ENCODE data around the gene HIGD1B. TPM values are rescaled to one million over a fixed set of nuclear protein-coding genes. Genes with fewer than 3 reads are reported as not detected.
"Not testable (repeated sequence)": the region's sequence is repeated elsewhere in the genome, so short reads cannot be mapped to it uniquely, and the experiment has no call there.

Gene HIGD1B
- total RNA-seq, 2 experiments from 2014 or later, result not detected

DNA sequence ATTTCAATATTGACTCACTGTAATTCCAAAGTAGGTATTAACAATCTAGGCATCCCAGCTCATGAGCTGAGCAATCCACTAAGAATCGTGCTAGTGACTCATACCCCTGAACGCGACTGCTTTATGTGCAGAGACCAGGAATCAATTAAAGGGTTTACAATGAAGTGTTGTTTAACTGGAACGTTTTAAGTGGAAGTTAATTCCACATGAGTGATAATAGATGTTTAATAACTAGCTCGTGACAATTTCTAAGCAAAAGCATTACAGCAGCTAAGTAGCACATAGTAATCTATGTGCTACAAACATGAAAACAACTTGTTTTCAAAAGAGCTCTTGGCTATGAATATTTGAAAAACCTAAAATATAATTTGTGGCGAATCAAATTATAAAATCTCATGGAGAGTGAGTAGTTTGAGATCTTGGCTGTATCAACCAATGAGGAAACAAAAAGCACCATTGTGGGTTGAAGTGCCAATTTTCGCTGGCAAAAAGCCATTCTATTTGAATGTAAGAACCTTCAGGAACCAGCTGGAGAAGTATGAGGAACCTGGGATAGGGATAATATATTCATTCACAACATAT, 27.0 kb upstream of the HIGD1B start:
- H3K9me2 ChIP-seq (ENCODE audit: insufficient read depth, low read length), result no peaks in the 10 kb centered on the region
- peaks cover 21% of the 10 kb centered on the region for H3K79me2 ChIP-seq (ENCODE audit: insufficient read depth, low read depth, low read length)
- intact Hi-C loops (cut with micrococcal nuclease; ENCODE audit: unreplicated experiment), result no loop called here
- H3K27ac ChIP-seq (ENCODE audit: low read depth, low read length, poor library complexity, severe bottlenecking), result no peak overlapping the region
- H3K36me3 ChIP-seq (ENCODE audit: insufficient read depth, low read length), result peaks cover 8% of the 10 kb centered on the region
- BruUV-seq (replicated peaks), result TSS peak; percentile 51
- no peaks in the 10 kb centered on the region for H3K4me1 ChIP-seq (ENCODE audit: insufficient read depth, low read length, poor library complexity, severe bottlenecking)
- no peaks in the 10 kb centered on the region for H3K9me3 ChIP-seq (ENCODE audit: low read length)
- no peak for DNase-seq (ENCODE audit: low spot score)
- no peak overlapping the region for H3K4me3 ChIP-seq (ENCODE audit: low read depth, low read length, poor library complexity, severe bottlenecking)
- TF ChIP-seq, protein P1, sequence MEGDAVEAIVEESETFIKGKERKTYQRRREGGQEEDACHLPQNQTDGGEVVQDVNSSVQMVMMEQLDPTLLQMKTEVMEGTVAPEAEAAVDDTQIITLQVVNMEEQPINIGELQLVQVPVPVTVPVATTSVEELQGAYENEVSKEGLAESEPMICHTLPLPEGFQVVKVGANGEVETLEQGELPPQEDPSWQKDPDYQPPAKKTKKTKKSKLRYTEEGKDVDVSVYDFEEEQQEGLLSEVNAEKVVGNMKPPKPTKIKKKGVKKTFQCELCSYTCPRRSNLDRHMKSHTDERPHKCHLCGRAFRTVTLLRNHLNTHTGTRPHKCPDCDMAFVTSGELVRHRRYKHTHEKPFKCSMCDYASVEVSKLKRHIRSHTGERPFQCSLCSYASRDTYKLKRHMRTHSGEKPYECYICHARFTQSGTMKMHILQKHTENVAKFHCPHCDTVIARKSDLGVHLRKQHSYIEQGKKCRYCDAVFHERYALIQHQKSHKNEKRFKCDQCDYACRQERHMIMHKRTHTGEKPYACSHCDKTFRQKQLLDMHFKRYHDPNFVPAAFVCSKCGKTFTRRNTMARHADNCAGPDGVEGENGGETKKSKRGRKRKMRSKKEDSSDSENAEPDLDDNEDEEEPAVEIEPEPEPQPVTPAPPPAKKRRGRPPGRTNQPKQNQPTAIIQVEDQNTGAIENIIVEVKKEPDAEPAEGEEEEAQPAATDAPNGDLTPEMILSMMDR (conservative IDR thresholded peaks at IDR 0.05; ENCODE audit: low read length), result no peak
- TF ChIP-seq EZH2phosphoT487 (IDR thresholded peaks at IDR 0.05; ENCODE audit: borderline replicate concordance, low read depth, low read length), result no peak
- H2AFZ ChIP-seq (ENCODE audit: low read length), result no peak overlapping the region
- ChIA-PET CTCF (ENCODE audit: unreplicated experiment) (no interaction called here), POLR2A (no interaction called here)
- H3K4me2 ChIP-seq (ENCODE audit: low read length), result no peak overlapping the region
- H4K20me1 ChIP-seq (ENCODE audit: insufficient read depth, low read length), result 0 out of 2 replicates have a peak, but pooled peaks cover 5% of the 10 kb centered on the region

DNA sequence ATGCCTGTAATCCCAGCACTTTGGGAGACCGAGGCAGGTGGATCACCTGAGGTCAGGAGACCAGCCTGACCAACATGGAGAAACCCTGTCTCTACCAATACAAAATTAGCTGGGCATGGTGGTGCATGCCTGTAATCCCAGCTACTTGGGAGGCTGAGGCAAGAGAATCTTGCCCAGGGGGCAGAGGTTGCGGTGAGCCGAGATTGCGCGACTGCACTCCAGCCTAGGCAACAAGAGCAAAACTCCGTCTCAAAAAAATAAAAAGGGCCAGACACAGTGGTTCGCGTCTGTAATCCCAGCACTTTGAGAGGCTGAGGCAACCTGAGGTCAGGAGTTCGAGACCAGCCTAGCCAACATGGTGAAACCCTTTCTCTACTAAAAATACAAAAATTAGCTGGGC, 22.4 kb upstream of the HIGD1B start:
- H2AFZ ChIP-seq (ENCODE audit: low read length); intact Hi-C loops (cut with micrococcal nuclease; ENCODE audit: unreplicated experiment); H3K4me3 ChIP-seq (ENCODE audit: low read depth, low read length, poor library complexity, severe bottlenecking); DNase-seq (ENCODE audit: low spot score); H3K36me3 ChIP-seq (ENCODE audit: insufficient read depth, low read length); H3K9me3 ChIP-seq (ENCODE audit: low read length); H3K9me2 ChIP-seq (ENCODE audit: insufficient read depth, low read length); BruUV-seq (replicated peaks); H3K27ac ChIP-seq (ENCODE audit: low read depth, low read length, poor library complexity, severe bottlenecking); CTCF ChIA-PET (ENCODE audit: unreplicated experiment); H3K4me2 ChIP-seq (ENCODE audit: low read length): not testable (repeated sequence)
- POLR2A ChIA-PET, result interaction anchor here (0.7 kb wide), 1 partner anchor 101 kb away, joined by 5 read pairs; no protein-coding TSS in a partner anchor
- Histone ChIP-seq H3K79me2 (ENCODE audit: insufficient read depth, low read depth, low read length) (peaks cover 49% of the 10 kb centered on the region), H3K4me1 (ENCODE audit: insufficient read depth, low read length, poor library complexity, severe bottlenecking) (peaks cover 14% of the 10 kb centered on the region), H4K20me1 (ENCODE audit: insufficient read depth, low read length) (peaks cover 12% of the 10 kb centered on the region)

DNA sequence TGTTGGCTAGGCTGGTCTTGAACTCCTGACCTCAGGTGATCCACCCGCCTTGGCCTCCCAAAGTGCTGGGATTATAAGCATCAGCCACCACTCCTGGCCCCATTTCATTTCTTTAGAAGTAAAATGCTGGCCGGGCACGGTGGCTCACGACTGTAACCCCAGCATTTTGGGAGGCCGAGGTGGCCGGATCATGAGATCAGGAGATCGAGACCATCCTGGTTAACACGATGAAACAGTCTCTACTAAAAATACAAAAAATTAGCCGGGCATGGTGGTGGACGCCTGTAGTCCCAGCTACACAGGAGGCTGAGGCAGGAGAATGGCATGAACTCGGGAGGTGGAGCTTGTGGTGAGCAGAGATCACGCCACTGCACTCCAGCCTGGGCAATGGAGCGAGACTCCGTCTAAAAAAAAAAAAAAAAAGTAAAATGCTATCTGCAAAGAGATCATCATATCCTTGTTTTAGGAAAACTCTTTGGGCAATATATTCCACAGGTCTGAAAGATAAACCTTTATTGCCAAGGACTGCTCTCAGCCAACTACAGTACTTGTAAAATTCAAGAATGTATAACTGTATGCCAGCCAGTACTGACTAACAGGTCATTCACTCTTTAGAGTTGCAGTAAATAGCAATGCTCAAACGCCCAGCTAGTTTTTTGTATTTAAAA, 21.4 kb upstream of the HIGD1B start:
- ChIA-PET CTCF (ENCODE audit: unreplicated experiment) (no interaction called here), POLR2A (no interaction called here)
- peaks cover 41% of the 10 kb centered on the region for H3K79me2 ChIP-seq (ENCODE audit: insufficient read depth, low read depth, low read length)
- peaks cover 12% of the 10 kb centered on the region for H4K20me1 ChIP-seq (ENCODE audit: insufficient read depth, low read length)
- TF ChIP-seq, protein P1 (conservative IDR thresholded peaks at IDR 0.05; ENCODE audit: low read length), result no peak
- TF ChIP-seq EZH2phosphoT487 (IDR thresholded peaks at IDR 0.05; ENCODE audit: borderline replicate concordance, low read depth, low read length), result no peak
- no peak overlapping the region for H3K27ac ChIP-seq (ENCODE audit: low read depth, low read length, poor library complexity, severe bottlenecking)
- BruUV-seq (replicated peaks), result no TSS peak
- DNase-seq (ENCODE audit: low spot score), result no peak
- intact Hi-C loops (cut with micrococcal nuclease; ENCODE audit: unreplicated experiment), result no loop called here
- no peak overlapping the region for H2AFZ ChIP-seq (ENCODE audit: low read length)
- H3K4me1 ChIP-seq (ENCODE audit: insufficient read depth, low read length, poor library complexity, severe bottlenecking), result peaks cover 24% of the 10 kb centered on the region
- H3K4me3 ChIP-seq (ENCODE audit: low read depth, low read length, poor library complexity, severe bottlenecking), result no peak overlapping the region
- no peaks in the 10 kb centered on the region for H3K9me2 ChIP-seq (ENCODE audit: insufficient read depth, low read length)
- H3K4me2 ChIP-seq (ENCODE audit: low read length), result no peak overlapping the region
- no peaks in the 10 kb centered on the region; the same call in 1 of the 2 replicates for H3K36me3 ChIP-seq (ENCODE audit: insufficient read depth, low read length)
- H3K9me3 ChIP-seq (ENCODE audit: low read length), result no peaks in the 10 kb centered on the region

Data from OCI-LY7 (cell line).